Keratinocyte (primary cell): ENCODE results near the gene G2E3.

Experiments
- CTCF ChIP-seq, 3 experiments: IDR thresholded peaks in 1 of 3; conservative IDR thresholded peaks in 1 of 3; optimal IDR thresholded peaks in 1 of 3; 2 replicates in 2 of 3; 3 replicates in 1 of 3; pipeline versions ENCODE3 to v1.5.1; 2011; ENCODE audit warnings: low read length in 3 of 3, mild to moderate bottlenecking in 3 of 3, moderate library complexity in 2 of 3, control low read depth in 1 of 3, inconsistent platforms in 1 of 3; ENCODE audit not compliant: insufficient read depth in 2 of 3; ENCODE audit errors: extremely low read depth in 1 of 3
- EZH2 ChIP-seq: IDR thresholded peaks from one replicate; pipeline ENCODE4 v1.6.1; 2012; ENCODE audit warnings: inconsistent platforms, mild to moderate bottlenecking, low read length, moderate library complexity

GRCh38 chr14:30525833-30526232 is 33.1 kb upstream of the G2E3 start:
- no peak for TF ChIP-seq CTCF (optimal IDR thresholded peaks at IDR 0.05 in 1 of 3, IDR thresholded peaks at IDR 0.05 in 1 of 3, conservative IDR thresholded peaks at IDR 0.05 in 1 of 3; ENCODE audit: extremely low read depth in 1 of 3, insufficient read depth in 2 of 3, low read length in 3 of 3)
- TF ChIP-seq EZH2: no peak
